Measurements from ENCODE around the gene ANXA6.

- TF ChIP-seq JUND (IDR thresholded peaks at IDR 0.05; ENCODE audit: low read depth, low read length) (no peak), EZH2 (IDR thresholded peaks at IDR 0.05; ENCODE audit: borderline replicate concordance, control insufficient read depth, low read depth, low read length) (no peak), BACH1 (IDR thresholded peaks at IDR 0.05; ENCODE audit: borderline replicate concordance) (no peak), USF2 (IDR thresholded peaks at IDR 0.05; ENCODE audit: borderline replicate concordance, low read depth, low read length) (no peak), STAT3 (IDR thresholded peaks at IDR 0.05; ENCODE audit: low read depth, low read length) (no peak), CTCF (IDR thresholded peaks at IDR 0.05 in 2 of 3, conservative IDR thresholded peaks at IDR 0.05 in 1 of 3; ENCODE audit: control insufficient read depth in 2 of 3, extremely low read depth in 1 of 3, insufficient read depth in 1 of 3, low read depth in 3 of 3, low read length in 3 of 3) (peak in 1 of 3 experiments; percentile 39; a peak in 2 of 6 replicates), ZNF622 (IDR thresholded peaks at IDR 0.05) (no peak), EP300 (IDR thresholded peaks at IDR 0.05; ENCODE audit: borderline replicate concordance in 1 of 2, control insufficient read depth in 1 of 2, low read depth in 2 of 2, low read length in 2 of 2) (no peak), SIN3A (IDR thresholded peaks at IDR 0.05; ENCODE audit: low read depth, low read length) (no peak)
Measured at GRCh38 chr5:151076616-151077015, 81.0 kb downstream of the ANXA6 start.
